ENCODE data around the gene PSMG4.

Gene PSMG4

DNA sequence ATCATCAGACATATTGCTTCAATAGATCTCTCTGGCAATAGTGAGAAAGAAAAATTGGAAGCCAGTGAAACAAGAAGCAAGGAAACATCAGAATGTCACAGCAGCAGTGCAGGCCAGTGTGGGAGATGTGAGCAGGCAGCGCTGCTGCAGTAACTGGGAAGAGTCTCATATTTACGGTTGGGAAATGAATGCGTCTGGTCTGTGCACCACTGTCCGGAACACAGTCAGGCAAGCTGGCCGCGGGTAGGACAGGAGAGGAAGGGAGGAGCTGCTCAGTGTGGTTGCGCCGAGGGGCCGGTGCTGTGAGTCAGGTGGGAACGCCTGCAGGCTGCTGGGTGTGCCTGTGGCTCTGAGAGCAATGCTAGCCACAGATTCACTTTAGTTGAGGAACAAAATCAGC is 6.4 kb upstream of the PSMG4 start:
- peak; percentile 30 for DNase-seq

GRCh38 chr6:3252861-3253596 is 5.7 kb upstream of the PSMG4 start:
- DNase-seq = no peak

GRCh38 chr6:3253597-3253961 is 5.2 kb upstream of the PSMG4 start:
- DNase-seq = no peak

DNA sequence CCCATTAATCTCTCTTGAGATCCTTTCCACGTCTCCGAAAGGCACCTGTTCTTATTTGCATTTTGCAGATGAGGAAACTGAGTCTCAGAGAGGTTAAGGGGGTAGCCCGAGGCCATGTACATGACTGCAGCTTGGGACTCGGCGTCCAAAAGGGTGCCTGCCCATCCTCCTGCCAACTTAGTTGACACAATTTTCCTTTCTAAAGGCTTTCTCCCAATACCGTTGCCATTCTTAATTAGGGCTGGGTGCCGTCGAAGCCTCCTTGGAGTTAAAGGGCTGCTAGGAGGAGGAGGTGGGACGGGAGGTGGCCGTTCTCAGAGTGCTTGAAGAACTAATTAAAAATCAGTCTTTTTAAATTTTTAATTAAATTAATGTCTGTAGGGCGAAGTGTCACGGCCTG is 546 bp upstream of the PSMG4 start:
- no peak for DNase-seq

GRCh38 chr6:3259491-3259958 is 778 bp downstream of the PSMG4 start:
- peak; percentile 75 for DNase-seq

DNA sequence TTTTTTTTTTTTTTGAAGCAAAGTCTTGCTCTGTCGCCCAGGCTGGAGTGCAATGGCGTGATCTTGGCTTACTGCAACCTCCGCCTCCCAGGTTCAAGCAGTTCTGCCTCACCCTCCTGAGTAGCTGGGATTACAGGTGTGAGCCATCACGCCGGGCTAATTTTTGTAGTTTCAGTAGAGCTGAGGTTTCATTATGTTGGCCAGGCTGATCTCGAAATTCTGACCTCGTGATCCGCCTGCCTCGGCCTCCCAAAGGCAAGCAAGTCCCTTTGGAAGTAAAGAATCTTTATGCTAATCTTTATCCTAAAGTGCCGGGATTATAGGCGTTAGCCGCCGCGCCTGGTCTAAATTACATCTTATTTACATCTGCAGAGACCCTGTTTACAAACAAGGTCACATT is 1.5 kb downstream of the PSMG4 start:
- DNase-seq = no peak

DNA sequence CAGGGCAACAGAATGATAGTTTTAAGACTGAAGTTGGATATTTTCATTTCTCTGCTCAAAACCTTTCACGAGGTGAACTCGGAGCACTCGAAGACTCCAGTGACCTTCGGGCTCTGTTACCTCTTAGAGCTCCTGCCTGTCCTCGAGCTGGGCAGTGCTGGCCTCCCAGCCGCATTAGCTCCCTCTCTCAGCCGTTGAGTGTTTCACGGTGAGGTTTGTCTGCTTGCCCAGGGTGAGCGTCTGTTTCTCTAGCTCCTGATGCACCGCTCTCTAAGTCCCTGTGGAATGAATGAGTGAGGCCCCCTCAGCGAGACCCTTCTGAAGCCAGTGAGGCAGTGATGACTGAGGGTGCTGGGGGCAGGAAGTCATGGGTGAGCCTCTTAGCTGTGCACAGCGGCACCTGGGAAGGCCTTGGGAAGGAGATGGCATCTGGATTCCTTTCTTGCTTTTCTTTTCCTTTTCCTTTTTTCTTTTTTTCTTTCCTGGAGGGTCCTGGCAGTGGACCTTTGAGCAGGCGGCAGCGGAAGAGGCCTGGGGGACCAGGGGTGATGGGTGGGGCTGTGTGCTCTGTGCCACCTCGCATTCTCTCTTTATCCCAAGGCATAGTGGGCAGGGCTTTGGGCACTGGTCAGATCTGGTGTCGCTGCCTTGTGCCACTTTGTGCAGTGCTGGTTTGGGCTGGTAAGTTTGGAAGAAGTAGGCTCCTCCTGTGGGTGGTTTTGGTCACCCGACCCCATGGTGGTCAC is 2.2 kb downstream of the PSMG4 start:
- no peak for DNase-seq

GRCh38 chr6:3261518-3261820 is 2.7 kb downstream of the PSMG4 start:
- DNase-seq = no peak

- DNase-seq = no peak
Observed at GRCh38 chr6:3261921-3262320, 3.2 kb downstream of the PSMG4 start.

DNA sequence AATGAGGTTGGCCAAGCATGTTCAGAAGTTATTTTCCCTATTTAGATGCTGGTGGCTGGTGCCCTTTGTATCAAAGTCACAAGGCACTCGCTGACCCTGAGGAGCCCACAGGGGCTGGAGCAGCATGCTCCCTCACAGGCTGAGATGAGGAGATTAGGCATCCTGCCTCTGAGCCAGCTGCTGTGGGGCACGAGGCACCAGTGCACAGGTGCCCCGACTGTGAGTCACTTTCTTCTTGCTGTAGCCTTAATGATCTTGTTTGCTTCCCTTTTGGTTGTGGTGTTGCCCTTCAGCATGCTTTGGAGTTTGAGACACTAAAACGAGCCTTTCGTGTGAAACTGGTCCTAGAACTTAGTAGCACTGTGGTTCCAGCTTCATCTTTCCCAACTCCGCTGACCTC is 4.3 kb downstream of the PSMG4 start:
- peak; percentile 20 for DNase-seq

DNA sequence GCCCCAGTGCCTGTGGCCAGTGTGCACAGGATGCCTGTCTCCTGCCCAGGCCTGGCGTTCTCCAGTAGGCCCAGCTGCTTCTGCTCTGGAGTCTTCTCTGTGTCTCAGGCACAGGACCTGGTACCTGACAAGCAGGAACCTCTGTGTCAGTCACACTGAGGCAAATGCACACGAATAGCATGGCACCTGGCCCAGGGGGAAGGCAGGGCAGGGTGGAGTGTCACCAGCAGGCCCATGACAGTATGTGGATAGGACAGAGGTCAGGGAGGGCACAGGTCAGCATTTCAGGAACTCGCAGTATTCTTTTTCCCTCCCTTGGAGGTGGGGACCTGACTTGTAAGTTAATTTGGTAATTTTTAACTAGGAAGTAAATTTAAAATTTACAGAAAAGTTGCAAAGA is 5.6 kb downstream of the PSMG4 start:
- no peak for DNase-seq

DNA sequence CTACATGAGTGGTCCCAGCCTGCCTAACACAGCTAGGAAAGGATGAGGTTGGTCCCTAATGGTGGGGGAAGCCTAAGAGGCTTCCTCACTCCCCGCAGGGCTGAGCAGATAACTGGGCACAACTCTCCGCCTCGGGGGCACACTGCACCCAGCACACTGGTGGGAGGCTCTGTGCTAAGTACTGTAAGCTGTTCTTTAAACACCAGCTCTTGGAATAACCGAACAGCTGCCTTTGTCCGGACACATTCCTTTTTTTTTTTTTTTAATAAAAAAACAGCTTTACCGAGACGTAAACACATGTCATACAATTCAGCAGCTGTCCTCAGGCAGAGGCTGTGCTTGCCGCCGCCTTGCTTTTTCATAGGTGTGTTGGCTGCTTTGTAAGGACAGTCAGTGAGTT is 6.9 kb downstream of the PSMG4 start:
- DNase-seq = no peak

DNA sequence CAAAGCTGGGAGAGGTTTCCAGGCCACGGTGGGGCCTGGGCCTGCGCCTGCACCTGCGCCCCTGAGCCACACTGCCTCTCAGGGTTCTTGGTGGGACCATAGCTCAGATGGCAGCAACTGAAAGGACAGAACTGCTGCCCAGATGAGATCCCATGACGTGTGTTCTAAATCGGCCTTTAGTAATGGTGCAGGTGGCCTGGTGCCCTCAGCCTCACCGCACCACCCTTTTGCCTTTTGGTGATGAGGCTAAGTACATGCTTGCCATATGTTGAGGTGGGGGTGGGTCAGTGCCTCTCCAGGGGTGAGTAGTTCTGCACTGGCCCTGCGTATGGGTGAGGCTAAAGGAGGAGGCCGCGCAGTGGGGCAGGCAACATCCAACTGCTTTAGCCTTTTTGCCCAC is 7.4 kb downstream of the PSMG4 start:
- no peak for DNase-seq

DNA sequence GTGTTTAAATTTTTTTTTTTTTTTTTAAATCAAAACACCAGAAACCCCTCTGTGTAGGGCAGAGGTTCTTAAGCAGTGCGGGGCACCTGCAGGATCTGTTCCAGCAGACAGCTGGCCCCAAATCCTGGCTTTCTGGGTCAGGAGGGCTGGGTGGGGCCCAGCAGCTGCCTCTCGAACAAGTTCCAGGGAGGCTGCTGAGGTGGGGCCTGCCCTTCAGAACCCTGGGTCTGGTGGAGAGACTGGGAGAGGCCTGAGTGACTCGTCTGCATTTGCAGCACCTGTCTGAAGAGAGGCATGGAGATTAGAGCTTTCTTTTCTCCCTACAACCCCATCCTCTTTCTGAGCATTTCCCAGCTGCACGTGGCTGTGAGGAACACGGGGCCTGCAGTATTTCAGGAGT is 8.4 kb downstream of the PSMG4 start:
- DNase-seq = no peak

DNA sequence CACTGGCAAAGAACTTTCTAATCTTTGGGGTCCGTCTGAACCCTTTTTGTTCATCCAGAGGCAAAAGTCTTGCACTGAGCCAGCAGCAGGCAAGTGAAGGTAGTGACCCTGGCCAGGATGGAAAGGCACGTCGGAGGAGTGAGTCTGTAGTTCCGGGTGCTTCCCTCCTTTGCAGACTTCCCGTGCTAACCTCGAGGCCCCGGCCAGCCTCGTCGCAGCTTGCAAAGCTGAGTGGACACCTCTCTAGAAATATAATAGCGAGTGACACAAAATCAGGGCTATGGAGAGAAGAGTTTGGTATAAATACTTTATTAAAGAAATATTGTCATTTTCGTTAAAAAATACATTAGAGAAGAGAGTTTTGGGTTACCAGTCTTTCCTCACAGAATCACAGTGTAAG is 9.9 kb downstream of the PSMG4 start:
- no peak for DNase-seq

- DNase-seq = no peak
Observed at GRCh38 chr6:3269281-3269975, 10.7 kb downstream of the PSMG4 start.

DNA sequence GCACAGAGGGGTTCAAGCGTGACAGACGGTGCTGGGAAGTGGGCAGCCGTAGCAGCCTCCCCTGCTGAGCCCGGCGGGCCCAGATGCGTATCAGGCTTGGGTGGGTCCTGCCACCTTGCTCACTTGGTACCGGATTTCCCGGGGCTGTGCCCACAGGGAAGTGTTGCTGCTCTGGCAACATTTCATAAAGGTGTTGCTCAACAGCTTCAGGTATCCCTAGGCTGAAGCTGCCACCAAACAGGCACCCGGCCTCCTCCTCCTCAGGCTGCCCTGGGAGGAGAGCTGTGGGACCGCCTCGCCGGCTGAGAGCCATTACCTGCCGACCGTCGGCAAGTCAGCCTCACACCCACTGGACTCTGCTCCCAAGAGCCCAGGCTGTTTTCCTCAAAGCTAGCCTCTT is 11.5 kb downstream of the PSMG4 start:
- no peak for DNase-seq

GRCh38 chr6:3271756-3272155 is 13.0 kb downstream of the PSMG4 start:
- DNase-seq = no peak

- DNase-seq = no peak
Observed at GRCh38 chr6:3272911-3273547, 14.3 kb downstream of the PSMG4 start.

GRCh38 chr6:3273707-3274521 is 15.2 kb downstream of the PSMG4 start:
- DNase-seq = no peak

- DNase-seq = no peak
Observed at GRCh38 chr6:3276174-3277167, 17.7 kb downstream of the PSMG4 start.

DNA sequence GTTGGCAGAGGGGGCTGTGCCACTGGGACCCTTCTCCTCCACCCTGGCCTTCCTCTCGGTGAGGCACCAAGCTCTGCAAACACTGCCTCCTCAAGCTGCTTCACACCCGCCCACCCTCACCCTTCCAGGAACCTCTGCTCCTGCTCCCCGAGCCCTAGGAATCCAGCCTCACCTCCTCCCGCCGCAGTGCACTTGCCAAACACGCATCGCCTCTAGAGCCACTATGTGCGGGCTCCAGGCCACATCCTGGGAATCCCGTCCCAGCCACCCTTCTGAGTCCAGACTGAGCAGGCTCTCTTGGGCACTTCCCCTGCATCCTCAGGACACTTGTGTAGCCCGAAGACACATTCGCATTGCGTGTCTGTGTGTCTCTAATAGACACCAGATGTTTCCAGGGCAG is 18.5 kb downstream of the PSMG4 start:
- no peak for DNase-seq
